Measurements from ENCODE around the gene PDE4B. TPM values are rescaled to one million over a fixed set of nuclear protein-coding genes. Genes with fewer than 3 reads are reported as not detected.

PDE4B gene
- total RNA-seq, 1 experiment from 2014 or later, result 2.6 TPM

GRCh38 chr1:66327588-66327987, 534.9 kb downstream of the PDE4B start:
- Histone ChIP-seq H3K36me3 (no peaks in the 10 kb centered on the region), H3K27me3 (no peaks in the 10 kb centered on the region), H3K27ac (no peak overlapping the region), H3K4me1 (peaks cover 14% of the 10 kb centered on the region), H3K4me3 (no peak overlapping the region), H3K9me3 (replicated peaks) (no peaks in the 10 kb centered on the region)
- no peak for DNase-seq

GRCh38 chr1:66328896-66329295, 536.2 kb downstream of the PDE4B start:
- Histone ChIP-seq H3K4me3 (no peak overlapping the region), H3K27ac (no peak overlapping the region), H3K9me3 (replicated peaks) (no peaks in the 10 kb centered on the region), H3K36me3 (no peaks in the 10 kb centered on the region), H3K27me3 (no peaks in the 10 kb centered on the region), H3K4me1 (peaks cover 19% of the 10 kb centered on the region)
- no peak for DNase-seq

- Histone ChIP-seq H3K27me3 (no peaks in the 10 kb centered on the region), H3K9me3 (replicated peaks) (no peaks in the 10 kb centered on the region), H3K36me3 (no peaks in the 10 kb centered on the region), H3K4me3 (no peak overlapping the region), H3K27ac (no peak overlapping the region; the same call in 1 of the 2 replicates), H3K4me1 (peaks cover 19% of the 10 kb centered on the region)
- peak in 1 of 2 experiments; percentile 17 for DNase-seq
Observed at GRCh38 chr1:66330722-66331141, 538.0 kb downstream of the PDE4B start.

GRCh38 chr1:66331658-66332547, 539.2 kb downstream of the PDE4B start:
- DNase-seq, result peak; percentile 50 to 61
- peak overlapping the region; percentile 54 for H3K4me3 ChIP-seq
- peaks cover 19% of the 10 kb centered on the region for H3K4me1 ChIP-seq
- H3K27ac ChIP-seq, result peak overlapping the region; percentile 28; the same call in 1 of the 2 replicates
- no peaks in the 10 kb centered on the region for H3K36me3 ChIP-seq
- no peaks in the 10 kb centered on the region for H3K27me3 ChIP-seq
- H3K9me3 ChIP-seq (replicated peaks), result no peaks in the 10 kb centered on the region

- Histone ChIP-seq H3K27me3 (no peaks in the 10 kb centered on the region), H3K36me3 (no peaks in the 10 kb centered on the region), H3K9me3 (replicated peaks) (no peaks in the 10 kb centered on the region), H3K4me3 (peak overlapping the region; percentile 54), H3K4me1 (peaks cover 19% of the 10 kb centered on the region), H3K27ac (no peak overlapping the region)
- no peak for DNase-seq
Observed at GRCh38 chr1:66332548-66332901, 539.8 kb downstream of the PDE4B start.

GRCh38 chr1:66333466-66334199, 540.9 kb downstream of the PDE4B start:
- H3K4me3 ChIP-seq, result no peak overlapping the region
- H3K9me3 ChIP-seq (replicated peaks), result no peaks in the 10 kb centered on the region
- no peak overlapping the region for H3K27ac ChIP-seq
- H3K27me3 ChIP-seq, result no peaks in the 10 kb centered on the region
- DNase-seq, result no peak
- peaks cover 19% of the 10 kb centered on the region for H3K4me1 ChIP-seq
- H3K36me3 ChIP-seq, result no peaks in the 10 kb centered on the region

- Histone ChIP-seq H3K4me1 (peaks cover 19% of the 10 kb centered on the region), H3K27ac (no peak overlapping the region), H3K4me3 (no peak overlapping the region), H3K9me3 (replicated peaks) (no peaks in the 10 kb centered on the region), H3K36me3 (no peaks in the 10 kb centered on the region), H3K27me3 (no peaks in the 10 kb centered on the region)
- DNase-seq, result no peak
Observed at GRCh38 chr1:66334318-66334717, 541.6 kb downstream of the PDE4B start.

GRCh38 chr1:66335125-66335524, 542.4 kb downstream of the PDE4B start:
- Histone ChIP-seq H3K36me3 (no peaks in the 10 kb centered on the region), H3K4me3 (no peak overlapping the region), H3K9me3 (replicated peaks) (no peaks in the 10 kb centered on the region), H3K4me1 (peaks cover 19% of the 10 kb centered on the region), H3K27ac (no peak overlapping the region), H3K27me3 (no peaks in the 10 kb centered on the region)
- no peak for DNase-seq

- H3K9me3 ChIP-seq (replicated peaks), result no peaks in the 10 kb centered on the region
- DNase-seq, result peak in 1 of 2 experiments; percentile 23
- no peaks in the 10 kb centered on the region for H3K36me3 ChIP-seq
- H3K4me1 ChIP-seq, result peaks cover 10% of the 10 kb centered on the region
- H3K27me3 ChIP-seq, result no peaks in the 10 kb centered on the region
- no peak overlapping the region for H3K27ac ChIP-seq
- H3K4me3 ChIP-seq, result no peak overlapping the region
Observed at GRCh38 chr1:66335859-66336640, 543.4 kb downstream of the PDE4B start.

GRCh38 chr1:66336641-66336990, 543.9 kb downstream of the PDE4B start:
- Histone ChIP-seq H3K36me3 (no peaks in the 10 kb centered on the region), H3K9me3 (replicated peaks) (no peaks in the 10 kb centered on the region), H3K4me1 (peaks cover 7% of the 10 kb centered on the region), H3K27ac (no peak overlapping the region), H3K27me3 (no peaks in the 10 kb centered on the region), H3K4me3 (no peak overlapping the region)
- no peak for DNase-seq

- Histone ChIP-seq H3K4me1 (peaks cover 5% of the 10 kb centered on the region; the same call in 1 of the 2 replicates), H3K36me3 (no peaks in the 10 kb centered on the region), H3K27ac (no peak overlapping the region), H3K4me3 (no peak overlapping the region), H3K27me3 (no peaks in the 10 kb centered on the region), H3K9me3 (replicated peaks) (no peaks in the 10 kb centered on the region)
- no peak for DNase-seq
Observed at GRCh38 chr1:66337249-66337648, 544.6 kb downstream of the PDE4B start.

- H3K27me3 ChIP-seq, result no peaks in the 10 kb centered on the region
- H3K4me1 ChIP-seq, result no peaks in the 10 kb centered on the region
- DNase-seq, result no peak
- no peak overlapping the region for H3K4me3 ChIP-seq
- no peaks in the 10 kb centered on the region for H3K36me3 ChIP-seq
- H3K27ac ChIP-seq, result no peak overlapping the region
- H3K9me3 ChIP-seq (replicated peaks), result no peaks in the 10 kb centered on the region
Observed at GRCh38 chr1:66339944-66340343, 547.2 kb downstream of the PDE4B start.

GRCh38 chr1:66341446-66342089, 548.9 kb downstream of the PDE4B start:
- Histone ChIP-seq H3K4me3 (no peak overlapping the region), H3K9me3 (replicated peaks) (no peaks in the 10 kb centered on the region), H3K27me3 (no peaks in the 10 kb centered on the region), H3K27ac (no peak overlapping the region), H3K4me1 (no peaks in the 10 kb centered on the region), H3K36me3 (no peaks in the 10 kb centered on the region)
- DNase-seq, result no peak

GRCh38 chr1:66342707-66343106, 550.0 kb downstream of the PDE4B start:
- H3K27me3 ChIP-seq, result no peaks in the 10 kb centered on the region
- no peaks in the 10 kb centered on the region for H3K4me1 ChIP-seq
- H3K27ac ChIP-seq, result no peak overlapping the region

More at GRCh38 chr1:66342707-66343106, 550.0 kb downstream of the PDE4B start:
- DNase-seq, result no peak
- no peaks in the 10 kb centered on the region for H3K36me3 ChIP-seq
- H3K4me3 ChIP-seq, result no peak overlapping the region
- H3K9me3 ChIP-seq (replicated peaks), result no peaks in the 10 kb centered on the region
